HG02588 (cell line): ENCODE measurements around the gene FUT3.
"Not testable (repeated sequence)": the region's sequence is repeated elsewhere in the genome, so short reads cannot be mapped to it uniquely, and the experiment has no call there.

Source experiments
- ATAC-seq: cut with Tn5 transposase; IDR thresholded peaks from one replicate; pipeline ENCODE4 v1.9.1; 2021; ENCODE audit warnings: mild to moderate bottlenecking, moderate library complexity; ENCODE audit not compliant: unreplicated experiment

The FUT3 gene

GRCh38 chr19:5850189-5850588, 1.1 kb downstream of the FUT3 start:
- no peak for ATAC-seq

DNA sequence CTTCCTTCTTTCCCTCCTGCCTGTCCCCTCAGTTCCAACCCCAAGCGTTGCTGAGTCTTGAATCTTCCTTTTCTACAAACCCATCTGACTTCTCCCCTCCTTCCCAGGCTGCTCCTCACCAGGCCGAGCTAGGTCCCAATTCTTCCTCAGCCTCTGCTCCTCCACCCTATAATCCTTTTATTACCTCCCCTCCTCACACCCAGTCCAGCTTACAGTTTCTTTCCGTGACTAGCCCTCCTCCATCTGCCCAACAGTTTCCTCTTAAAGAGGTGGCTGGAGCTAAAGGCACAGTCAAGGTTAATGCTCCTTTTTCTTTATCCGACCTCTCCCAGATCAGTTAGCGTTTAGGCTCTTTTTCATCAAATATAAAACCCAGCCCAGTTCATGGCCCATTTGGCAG, 2.6 kb downstream of the FUT3 start:
- ATAC-seq = not testable (repeated sequence)

- not testable (repeated sequence) for ATAC-seq
These were observed 3.4 kb downstream of the FUT3 start for GRCh38 chr19:5847846-5848245.

DNA sequence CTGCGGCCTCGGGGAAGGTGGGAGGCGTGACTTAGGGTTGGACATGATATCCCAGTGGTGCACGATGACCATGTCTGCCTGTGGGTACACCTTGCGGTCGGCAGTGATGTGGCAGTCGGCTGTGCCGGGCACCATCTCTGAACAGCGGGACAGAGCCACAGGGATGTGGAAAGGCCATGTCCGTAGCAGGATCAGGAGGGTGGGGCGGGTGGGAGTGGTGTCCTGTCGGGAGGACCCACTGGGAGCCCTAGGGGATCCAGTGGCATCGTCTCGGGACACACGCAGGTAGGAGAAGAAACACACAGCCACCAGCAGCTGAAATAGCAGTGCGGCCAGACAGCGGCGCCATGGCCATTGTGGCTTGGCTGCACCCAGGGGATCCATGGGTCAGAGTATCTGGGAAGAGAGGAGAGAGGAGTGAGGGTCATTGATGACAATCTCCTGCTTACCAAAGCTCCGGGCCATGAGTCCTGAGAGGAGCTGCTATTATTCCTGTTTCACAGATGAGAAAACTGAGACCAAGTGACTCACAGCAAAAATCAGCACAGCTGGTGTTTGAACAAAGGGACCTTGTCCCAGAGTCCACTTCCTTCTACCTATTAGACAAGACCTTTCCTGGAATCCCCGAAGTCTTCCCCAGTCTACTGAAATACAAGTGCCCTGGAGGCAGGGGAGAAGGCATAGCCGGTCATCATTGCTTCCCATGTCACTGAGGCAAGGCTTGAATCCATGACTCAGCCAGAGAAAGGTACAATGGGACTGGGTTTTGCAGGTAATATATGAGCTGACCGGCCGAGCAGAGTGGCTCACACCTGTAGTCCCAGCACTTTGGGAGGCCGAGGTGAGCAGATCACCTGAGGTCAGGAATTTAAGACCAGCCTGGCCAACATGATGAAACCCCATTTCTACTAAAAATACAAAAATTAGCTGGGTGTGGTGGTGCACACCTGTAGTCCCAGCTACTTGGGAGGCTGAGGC, 6.5 kb downstream of the FUT3 start:
- ATAC-seq = no peak

DNA sequence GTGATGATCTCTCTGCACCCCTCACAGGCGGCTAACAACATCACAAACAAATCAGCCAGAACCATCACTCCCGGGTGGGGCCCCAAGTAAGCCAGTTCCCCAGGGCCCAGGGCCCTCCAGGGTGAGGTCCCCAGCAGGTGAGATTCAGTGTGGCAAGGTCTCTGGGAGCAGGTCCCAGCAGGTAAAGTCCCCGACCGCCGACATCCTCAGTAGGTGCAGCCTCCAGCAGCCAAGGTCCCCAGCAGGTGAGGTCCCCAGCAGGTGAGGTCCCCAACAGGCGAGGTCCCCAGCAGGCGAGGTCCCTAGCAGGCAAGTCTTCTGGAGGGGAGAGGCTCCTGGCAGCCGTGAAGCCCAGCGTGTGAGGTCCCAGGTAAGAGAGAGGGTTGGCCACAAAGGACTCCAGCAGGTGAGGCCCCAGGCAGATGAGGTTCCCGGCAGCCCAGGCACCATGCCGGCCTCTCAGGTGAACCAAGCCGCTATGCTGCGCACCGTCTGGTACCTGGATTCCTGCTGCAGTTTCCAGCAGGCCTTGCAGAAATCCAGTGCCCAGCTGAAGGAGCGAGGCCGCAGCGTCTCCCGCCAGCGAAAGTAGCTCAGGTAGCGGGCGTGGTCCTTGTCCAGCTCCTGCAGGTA, 7.8 kb downstream of the FUT3 start:
- no peak for ATAC-seq

DNA sequence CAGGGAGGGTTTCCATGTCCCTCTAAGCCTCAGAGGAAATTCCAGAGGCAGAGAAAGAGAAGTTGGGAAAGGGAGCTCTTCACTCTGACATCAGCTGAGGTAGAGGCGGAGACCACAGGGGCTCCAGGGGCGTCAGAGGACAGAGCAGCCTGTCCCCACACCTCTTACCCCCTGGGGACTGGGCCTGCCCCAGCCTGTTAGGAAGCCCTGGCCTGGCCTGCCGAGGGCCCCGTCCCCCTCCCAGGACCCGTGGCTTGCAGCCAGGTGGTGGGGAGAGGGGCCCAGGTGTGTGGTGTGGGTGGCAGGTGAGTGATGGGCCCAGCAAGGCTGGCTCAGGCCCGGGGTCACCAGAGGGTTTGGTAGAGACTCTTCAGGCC, 9.5 kb downstream of the FUT3 start:
- not testable (repeated sequence) for ATAC-seq

DNA sequence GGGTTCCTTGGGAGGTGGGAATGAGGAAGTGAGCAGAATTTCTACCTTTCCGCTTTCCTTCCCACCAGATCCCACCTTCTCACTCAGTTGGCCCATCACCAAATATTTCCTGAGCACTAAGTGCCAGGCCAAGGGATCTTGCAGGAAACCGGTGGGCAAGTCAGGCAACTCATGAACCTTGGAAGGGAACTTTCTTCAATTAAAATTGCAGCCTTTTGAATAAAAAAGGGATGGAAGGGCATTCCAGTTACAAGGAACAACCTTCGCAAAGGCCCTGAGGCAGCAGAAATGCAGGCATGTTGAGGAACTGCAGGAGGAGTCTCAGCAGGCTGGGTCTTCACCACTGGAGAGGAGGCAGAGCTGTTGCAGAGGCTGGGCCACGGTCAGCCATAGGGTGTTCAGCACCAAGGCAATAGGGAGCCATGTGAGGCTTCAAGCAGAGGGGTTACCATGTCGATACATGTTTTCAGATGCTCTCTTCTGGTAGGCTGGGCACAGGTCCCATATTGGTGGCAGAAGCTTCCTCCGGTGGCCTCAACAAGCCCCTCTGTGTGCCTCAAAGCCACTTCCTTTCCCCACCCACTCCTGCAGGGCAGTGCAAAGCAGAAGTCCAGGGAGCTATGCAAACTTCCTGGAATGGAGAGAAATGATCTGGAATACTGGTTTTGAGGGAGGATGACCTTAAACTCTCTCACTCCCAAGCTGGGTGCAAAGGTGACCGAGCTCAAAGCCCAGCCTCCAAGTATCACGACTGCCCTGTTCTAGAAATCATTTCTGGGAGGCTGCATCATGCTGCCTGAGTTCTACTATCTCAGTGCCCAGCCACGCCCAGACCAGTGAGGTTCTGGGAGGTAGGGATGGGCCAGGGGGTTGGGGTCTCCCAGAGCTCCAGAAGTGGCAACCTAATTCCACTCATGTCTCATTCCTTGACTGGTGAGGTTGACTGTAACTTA, 11.9 kb downstream of the FUT3 start, which contains the start of gene FUT6:
TSS of gene FUT6 (minus strand) at position 638 of the 953 bp plus-strand sequence. CDS start 7,135 bp downstream, outside the sequence.
- ATAC-seq = no peak

- no peak for ATAC-seq
These were observed 12.7 kb downstream of the FUT3 start for GRCh38 chr19:5838353-5839064.

DNA sequence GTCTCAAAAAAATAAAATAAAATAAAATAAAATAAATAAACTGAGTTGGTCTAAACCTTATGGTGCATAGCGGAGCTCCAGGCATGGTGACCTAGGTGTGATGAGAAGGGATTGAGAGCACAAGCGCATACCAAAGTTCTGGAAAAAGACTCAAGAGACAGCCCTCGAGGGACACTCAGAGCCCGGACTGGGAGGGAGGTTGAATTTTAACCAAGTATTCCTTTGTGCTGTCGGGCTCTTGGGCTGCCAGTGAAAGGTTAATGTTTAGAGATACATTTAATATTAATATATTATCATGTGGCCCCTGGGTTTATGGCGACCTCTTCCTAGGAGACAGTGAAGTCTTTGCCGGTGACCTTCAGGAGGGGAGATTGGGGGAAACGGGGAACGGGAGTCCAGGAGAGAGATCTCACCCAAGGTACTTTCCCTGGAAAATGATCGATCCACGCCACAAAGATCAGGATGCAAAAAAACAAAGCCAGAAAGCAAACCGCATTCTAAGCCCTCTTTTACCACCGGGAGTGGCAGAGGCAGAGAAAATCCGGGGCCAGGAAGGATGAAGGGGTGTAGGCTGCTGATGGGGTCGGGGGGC, 13.4 kb downstream of the FUT3 start:
- no peak for ATAC-seq

DNA sequence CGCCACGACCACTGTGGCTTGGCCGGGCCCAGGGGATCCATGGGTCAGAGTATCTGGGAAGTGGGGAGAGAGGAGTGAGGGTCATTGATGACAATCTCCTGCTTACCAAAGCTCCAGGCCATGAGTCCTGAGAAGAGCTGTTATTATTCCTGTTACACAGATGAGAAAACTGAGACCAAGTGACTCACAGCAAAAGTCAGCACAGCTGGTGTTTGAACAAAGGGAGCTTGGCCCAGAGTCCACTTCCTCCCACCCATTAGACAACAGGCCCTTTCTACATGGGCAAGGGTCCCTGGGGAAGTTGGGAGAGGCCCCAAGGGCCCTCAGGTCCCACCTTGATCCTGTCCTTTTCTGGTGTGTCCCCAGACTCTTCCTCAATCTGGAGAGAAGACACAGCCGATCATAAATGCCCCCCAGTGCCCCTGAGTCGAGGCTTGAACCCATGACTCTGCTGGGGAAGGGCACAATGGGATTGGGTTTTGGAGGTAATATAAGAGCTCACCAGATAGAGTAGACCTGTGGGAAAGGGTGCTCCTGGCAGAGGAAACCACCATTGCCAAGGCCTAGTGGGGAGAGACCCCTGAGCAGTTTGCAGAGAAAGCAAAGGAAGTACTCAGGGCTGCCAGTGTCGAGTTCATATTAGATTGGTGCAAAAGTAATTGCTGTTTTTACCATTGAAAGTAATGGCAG, 18.6 kb downstream of the FUT3 start:
- ATAC-seq = no peak

DNA sequence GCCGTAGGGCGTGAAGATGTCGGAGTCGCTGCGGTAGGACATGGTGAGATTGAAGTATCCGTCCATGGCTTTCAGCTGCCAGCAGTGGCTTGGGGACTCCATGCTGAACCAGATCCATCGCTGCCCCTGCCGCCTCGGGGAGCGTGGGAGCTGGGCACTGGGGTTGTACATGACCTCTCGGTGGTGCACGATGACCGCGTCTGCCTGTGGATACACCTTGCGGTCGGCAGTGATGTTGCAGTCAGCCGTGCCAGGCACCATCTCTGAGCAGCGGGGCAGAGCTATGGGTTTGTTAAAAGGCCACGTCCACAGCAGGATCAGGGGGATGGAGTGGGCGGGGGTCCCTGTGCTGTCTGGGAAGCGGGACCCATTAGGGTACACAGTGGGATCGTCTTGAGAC, 19.2 kb downstream of the FUT3 start:
- no peak for ATAC-seq

DNA sequence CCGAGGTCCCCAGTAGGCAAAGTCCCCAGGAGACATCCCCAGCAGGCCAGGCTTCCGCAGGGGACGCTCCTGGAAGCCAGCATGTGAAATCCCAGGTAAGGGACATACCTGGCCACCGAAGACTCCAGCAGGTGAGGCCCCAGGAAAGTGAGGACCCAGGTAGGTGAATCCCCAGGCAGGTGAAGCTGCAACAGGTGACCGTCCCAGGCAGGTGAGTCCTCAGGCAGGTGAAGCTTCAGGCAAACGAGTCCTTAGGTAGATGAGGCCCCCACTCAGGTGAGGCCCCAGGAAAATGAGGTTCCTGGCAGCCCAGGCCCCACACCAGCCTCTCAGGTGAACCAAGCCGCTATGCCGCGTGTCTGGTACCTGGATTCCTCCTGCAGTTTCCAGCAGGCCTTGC, 20.1 kb downstream of the FUT3 start:
- no peak for ATAC-seq

- ATAC-seq = no peak
These were observed 21.5 kb downstream of the FUT3 start for GRCh38 chr19:5829567-5830310.

DNA sequence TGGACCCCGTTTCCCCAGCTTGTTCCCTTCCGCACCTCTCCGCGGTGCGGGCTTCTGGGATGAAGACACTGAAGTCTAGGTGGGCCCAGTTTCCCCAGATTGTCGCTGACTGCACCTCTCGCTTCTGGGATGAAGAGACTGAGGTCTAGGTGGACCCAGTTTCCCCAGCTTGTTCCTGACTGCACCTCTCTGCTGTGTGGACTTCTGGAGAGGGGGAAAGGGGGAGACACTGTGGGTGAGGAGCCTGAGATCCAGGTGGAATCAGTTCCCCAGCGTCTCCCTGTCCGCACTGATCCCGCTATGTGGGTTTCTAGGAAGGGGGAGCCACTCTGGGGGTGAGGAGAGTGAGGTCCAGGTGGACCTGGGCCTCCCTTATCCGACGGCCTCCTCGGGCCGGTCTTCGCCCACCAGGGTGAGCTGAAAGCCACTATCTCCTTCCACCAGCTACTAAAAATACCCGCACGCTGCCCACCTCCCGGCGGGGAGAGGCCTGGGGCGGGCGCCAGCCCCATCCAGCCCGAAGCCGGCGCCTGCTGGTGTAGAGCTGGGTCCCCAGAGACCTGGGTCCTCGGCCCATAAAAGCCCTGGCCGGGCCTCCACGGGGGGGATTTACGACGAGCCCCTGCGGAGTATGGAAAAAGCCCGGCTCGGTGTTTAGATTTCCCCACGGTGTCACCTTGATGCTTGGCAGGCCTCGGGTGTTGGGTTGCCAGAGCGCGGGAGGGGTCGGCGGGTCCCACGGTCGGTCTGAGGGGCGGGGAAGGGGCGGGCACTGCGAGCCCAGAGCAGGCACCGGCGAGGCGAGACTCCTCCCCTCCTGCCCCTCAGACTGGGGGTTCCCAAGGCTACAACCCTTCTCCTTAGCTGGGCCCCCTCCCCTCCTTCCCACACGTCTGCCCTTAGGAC, 22.3 kb downstream of the FUT3 start:
- no peak for ATAC-seq

DNA sequence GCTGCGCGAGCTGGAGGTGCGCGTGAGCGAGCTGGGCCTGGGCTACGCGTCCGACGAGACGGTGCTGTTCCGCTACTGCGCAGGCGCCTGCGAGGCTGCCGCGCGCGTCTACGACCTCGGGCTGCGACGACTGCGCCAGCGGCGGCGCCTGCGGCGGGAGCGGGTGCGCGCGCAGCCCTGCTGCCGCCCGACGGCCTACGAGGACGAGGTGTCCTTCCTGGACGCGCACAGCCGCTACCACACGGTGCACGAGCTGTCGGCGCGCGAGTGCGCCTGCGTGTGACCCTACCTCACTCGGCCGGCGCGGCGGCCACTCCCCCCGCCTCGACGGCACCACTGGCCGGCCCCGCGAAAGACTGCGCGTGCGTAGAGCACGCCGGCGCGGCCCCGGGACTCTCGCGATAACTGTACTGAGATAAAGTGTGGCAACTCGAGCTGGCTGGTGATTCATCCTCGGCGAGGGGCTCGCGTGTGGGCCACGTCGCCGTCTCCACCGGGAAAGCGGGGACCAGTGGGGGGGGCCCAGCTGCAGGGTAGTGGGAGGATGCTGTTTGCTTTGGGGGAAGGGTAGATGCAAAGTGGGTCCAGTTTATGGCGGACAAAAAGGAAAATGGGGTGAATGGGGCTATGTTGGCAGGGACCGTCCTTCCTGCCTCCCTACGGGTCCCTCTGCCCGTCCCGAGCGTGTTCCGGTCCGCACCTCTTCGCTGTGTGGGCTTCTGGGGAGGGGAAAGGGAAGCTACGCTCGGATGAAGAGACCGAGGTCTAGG, 23.2 kb downstream of the FUT3 start:
- ATAC-seq = peak; percentile 70

DNA sequence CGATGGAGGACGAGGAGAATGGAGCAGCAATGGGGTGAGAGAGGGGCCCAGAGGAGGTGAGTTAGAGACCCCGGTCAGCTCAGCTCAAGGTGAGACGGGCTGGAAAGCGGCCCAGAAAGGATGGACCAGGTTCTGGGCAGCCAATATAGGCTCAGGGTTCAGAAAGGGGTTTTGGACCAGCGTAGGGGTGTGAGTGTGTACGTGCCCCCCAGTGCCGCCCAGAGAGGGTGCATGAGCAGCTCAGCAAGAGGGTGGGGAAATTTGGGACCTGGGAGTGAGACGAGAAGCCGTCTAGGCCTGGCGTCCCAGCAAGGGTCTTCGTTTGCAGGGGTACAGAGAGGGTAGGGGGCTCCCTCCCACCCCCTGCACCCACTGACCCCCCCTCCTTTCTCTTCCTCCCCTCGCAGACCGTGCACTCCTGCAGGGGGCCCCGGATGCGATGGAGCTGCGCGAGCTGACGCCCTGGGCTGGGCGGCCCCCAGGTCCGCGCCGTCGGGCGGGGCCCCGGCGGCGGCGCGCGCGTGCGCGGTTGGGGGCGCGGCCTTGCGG, 23.8 kb downstream of the FUT3 start:
- ATAC-seq = no peak
